Measurements from ENCODE around the gene MYO15B. TPM values are rescaled to one million over a fixed set of nuclear protein-coding genes. Genes with fewer than 3 reads are reported as not detected.

MYO15B gene
- total and polyA plus RNA-seq, 2 of the 4 experiments (the other 2 are of a cell fraction) = 0.18 to 0.65 TPM

DNA sequence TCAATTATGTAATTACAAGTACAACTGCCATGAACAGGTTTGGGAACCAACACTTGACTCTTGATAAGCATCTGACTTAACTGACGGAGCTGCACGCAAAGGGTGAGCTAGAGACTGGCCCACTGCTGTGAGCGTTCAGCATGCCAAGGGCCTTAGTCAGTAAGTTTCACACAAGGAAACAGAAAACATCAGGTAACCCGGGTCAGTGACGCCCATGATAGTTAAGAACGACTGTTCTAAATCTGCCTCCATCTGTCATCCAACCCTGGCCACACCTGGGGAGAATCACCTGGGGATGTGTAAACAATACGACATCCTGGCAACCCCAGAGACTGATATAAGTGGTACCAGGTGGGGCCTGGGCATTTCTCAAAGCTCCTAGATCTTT lies 57.9 kb downstream of the MYO15B start:
- no peaks in the 10 kb centered on the region for H3K4me1 ChIP-seq (ENCODE audit: control insufficient read depth, insufficient read depth, low read length)
- no peak overlapping the region for H3K4ac ChIP-seq (ENCODE audit: low read depth, low read length)
- dilution Hi-C loops (cut with HindIII; ENCODE audit: low sequenced_read_pairs, unreplicated experiment) = no loop called here
- ChIA-PET POLR2A (ENCODE audit: unreplicated experiment) (no interaction called here), CTCF (interaction anchor here (5.1 kb wide), 1 partner anchor 12 kb away, joined by 30 read pairs; the partner anchor contains the start of gene SMIM5)
- H3K27ac ChIP-seq (ENCODE audit: insufficient read depth, low read length) = no peak overlapping the region
- H4K91ac ChIP-seq (ENCODE audit: insufficient read depth, low read depth, low read length) = no peak overlapping the region
- H4K8ac ChIP-seq (ENCODE audit: low read depth in 2 of 2, low read length in 2 of 2) = no peak overlapping the region
- H3K23ac ChIP-seq (ENCODE audit: low read depth, low read length) = no peak overlapping the region
- H2BK120ac ChIP-seq (ENCODE audit: low read depth, low read length) = no peak overlapping the region
- H3K4me2 ChIP-seq (ENCODE audit: low read depth, low read length) = no peak overlapping the region
- BruUV-seq (replicated peaks) = no TSS peak
- H3K14ac ChIP-seq (replicated peaks; ENCODE audit: low read depth, low read length) = no peak overlapping the region
- H3K9ac ChIP-seq (ENCODE audit: low read depth, low read length) = no peak overlapping the region
- peaks cover 24% of the 10 kb centered on the region for H3K36me3 ChIP-seq (ENCODE audit: control insufficient read depth, insufficient read depth, low read length)
- no peaks in the 10 kb centered on the region; a peak in 1 of 4 replicates for H3K79me1 ChIP-seq (ENCODE audit: low read depth in 1 of 2, low read length in 2 of 2)
- no peak overlapping the region for H2AK5ac ChIP-seq (ENCODE audit: low read depth, low read length)
- no peak overlapping the region for H4K5ac ChIP-seq (ENCODE audit: low read depth, low read length)
- no peak overlapping the region for H3K4me3 ChIP-seq (ENCODE audit: insufficient read depth, low read depth, low read length)
- H2AK9ac ChIP-seq (replicated peaks; ENCODE audit: low read depth, low read length, poor library complexity) = no peak overlapping the region
- no peaks in the 10 kb centered on the region for H3K27me3 ChIP-seq (ENCODE audit: control insufficient read depth, insufficient read depth, low read length)
- TF ChIP-seq RFX5 (IDR thresholded peaks at IDR 0.05; ENCODE audit: low read depth, low read length) (no peak), CEBPB (IDR thresholded peaks at IDR 0.05; ENCODE audit: low read depth, low read length) (no peak), RAD21 (IDR thresholded peaks at IDR 0.05; ENCODE audit: low read length) (no peak), MAZ (IDR thresholded peaks at IDR 0.05; ENCODE audit: borderline replicate concordance, low read depth, low read length) (no peak), CHD1 (IDR thresholded peaks at IDR 0.05; ENCODE audit: low read depth, low read length) (no peak), SMC3 (IDR thresholded peaks at IDR 0.05; ENCODE audit: low read depth, low read length) (no peak), ELK1 (IDR thresholded peaks at IDR 0.05; ENCODE audit: borderline replicate concordance, low read depth, low read length) (no peak), RCOR1 (IDR thresholded peaks at IDR 0.05; ENCODE audit: insufficient replicate concordance, low read length) (no peak), BHLHE40 (IDR thresholded peaks at IDR 0.05; ENCODE audit: low read depth, low read length) (no peak)
- DNase-seq = no peak
- H3K56ac ChIP-seq (ENCODE audit: extremely low read depth, insufficient read depth, low read length) = no peak overlapping the region
- H2BK15ac ChIP-seq (ENCODE audit: low read depth, low read length) = no peak overlapping the region
- H2BK5ac ChIP-seq (ENCODE audit: low read depth, low read length, poor library complexity, severe bottlenecking) = no peak overlapping the region
- no peaks in the 10 kb centered on the region for H3K9me3 ChIP-seq (ENCODE audit: control insufficient read depth, insufficient read depth, low read length)
- intact Hi-C loops (cut with micrococcal nuclease) = no loop called here
- no peak overlapping the region for H3K18ac ChIP-seq (ENCODE audit: low read depth, low read length)
- in situ Hi-C loops (cut with MboI; ENCODE audit: low sequenced_read_pairs) = no loop called here
- H2AFZ ChIP-seq (replicated peaks; ENCODE audit: low read length, poor library complexity) = no peak overlapping the region
- H4K20me1 ChIP-seq (ENCODE audit: insufficient read depth, low read length) = no peaks in the 10 kb centered on the region
- H2BK20ac ChIP-seq (ENCODE audit: low read depth, low read length) = no peak overlapping the region
- 84% methylated on average over 6 of the region's 7 CpGs; no CpG with 5 or more reads in 1 of the 2 experiments for WGBS, 2 experiments (ENCODE audit: extremely low coverage in 2 of 2, insufficient read length in 1 of 2)
- no peaks in the 10 kb centered on the region for H3K9me1 ChIP-seq (ENCODE audit: insufficient read depth, low read length)
- ATAC-seq (ENCODE audit: low read depth) = no peak

All from IMR-90 (cell line).